Breast epithelium (tissue), 4 donors: ENCODE results near the gene DAZAP2. TPM values are rescaled to one million over a fixed set of nuclear protein-coding genes. Genes with fewer than 3 reads are reported as not detected.

Source experiments
- DNase-seq, 2 donors: peaks; one replicate each; pipeline ENCODE4 v3.0.0-alpha.2; 2019; ENCODE audit warnings: low spot score in 2 of 2
- H3K27ac ChIP-seq, 2 donors: fragments of 200-600 bp; sonication (generic) in 1 of 2; one replicate each; pipeline ENCODE4 v1.5.1; 2016 to 2019; ENCODE audit warnings: mild to moderate bottlenecking in 1 of 2
- H3K27me3 ChIP-seq, 2 donors: fragments of 200-600 bp; sonication (generic) in 1 of 2; one replicate each; pipeline versions ENCODE4 v1.5.1 to v1.6.0; 2017 to 2019; ENCODE audit warnings: control low read depth in 1 of 2, mild to moderate bottlenecking in 1 of 2
- H3K36me3 ChIP-seq: fragments of 200-600 bp; one replicate; pipeline ENCODE4 v1.5.1; 2019
- H3K4me1 ChIP-seq, 2 donors: fragments of 200-600 bp; sonication (generic); one replicate each; pipeline ENCODE4 v1.5.1; 2016 to 2019; ENCODE audit warnings: control low read depth in 1 of 2
- H3K4me3 ChIP-seq, 3 donors: fragments of 200-600 bp; sonication (generic); 1 replicate in 2 of 3; 2 replicates in 1 of 3; pipeline ENCODE4 v1.5.1; 2016 to 2019; ENCODE audit warnings: mild to moderate bottlenecking in 3 of 3, moderate library complexity in 2 of 3
- H3K9me3 ChIP-seq, 2 donors: fragments of 200-600 bp; sonication (generic) in 1 of 2; one replicate each; pipeline ENCODE4 v1.5.1; 2016 to 2019; ENCODE audit warnings: control low read depth in 1 of 2
- POLR2A ChIP-seq: fragments of 450-650 bp; IDR thresholded peaks from one replicate; pipeline ENCODE4 v1.6.1; 2016; ENCODE audit warnings: antibody characterized with exemption, mild to moderate bottlenecking, moderate library complexity
- POLR2AphosphoS5 ChIP-seq, 3 donors: sonication (generic); formaldehyde crosslinking; IDR thresholded peaks; one replicate each; pipeline ENCODE4 v1.6.1; 2017; ENCODE audit warnings: antibody characterized with exemption in 3 of 3
- intact Hi-C: fragments of 100-400 bp; cut with DNase I; formaldehyde crosslinking; loops from one replicate; pipeline ENCODE4 v1.15.1; 2023; ENCODE audit warnings: low total_unique reads
- total RNA-seq, 3 donors: library from RNA; depleted of rRNA; stranded (reverse); fragments of >200 nt; gene quantifications; one replicate each; pipeline ENCODE4 v1.1.0, GENCODE V29; 2016
- TF ChIP-seq, protein P1 (sequence below), 3 donors: fragments of 450-650 bp; IDR thresholded peaks; one replicate each; pipeline ENCODE4 v1.5.1; 2016 to 2017; ENCODE audit warnings: antibody characterized with exemption in 3 of 3, mild to moderate bottlenecking in 3 of 3, moderate library complexity in 3 of 3

The DAZAP2 gene
- total RNA-seq, 3 donors from 2014 or later = 318 to 408 (median 330) TPM

GRCh38 chr12:51264297-51264696, 25.7 kb downstream of the DAZAP2 start:
- Histone ChIP-seq H3K9me3 (no peaks in the 10 kb centered on the region), H3K27me3 (no peaks in the 10 kb centered on the region), H3K4me3 (no peak overlapping the region), H3K4me1 (no peaks in the 10 kb centered on the region), H3K36me3 (no peaks in the 10 kb centered on the region), H3K27ac (no peak overlapping the region)
- intact Hi-C loops = no loop called here
- TF ChIP-seq POLR2AphosphoS5 (IDR thresholded peaks at IDR 0.05) (no peak), POLR2A (no peak)
- TF ChIP-seq, protein P1, sequence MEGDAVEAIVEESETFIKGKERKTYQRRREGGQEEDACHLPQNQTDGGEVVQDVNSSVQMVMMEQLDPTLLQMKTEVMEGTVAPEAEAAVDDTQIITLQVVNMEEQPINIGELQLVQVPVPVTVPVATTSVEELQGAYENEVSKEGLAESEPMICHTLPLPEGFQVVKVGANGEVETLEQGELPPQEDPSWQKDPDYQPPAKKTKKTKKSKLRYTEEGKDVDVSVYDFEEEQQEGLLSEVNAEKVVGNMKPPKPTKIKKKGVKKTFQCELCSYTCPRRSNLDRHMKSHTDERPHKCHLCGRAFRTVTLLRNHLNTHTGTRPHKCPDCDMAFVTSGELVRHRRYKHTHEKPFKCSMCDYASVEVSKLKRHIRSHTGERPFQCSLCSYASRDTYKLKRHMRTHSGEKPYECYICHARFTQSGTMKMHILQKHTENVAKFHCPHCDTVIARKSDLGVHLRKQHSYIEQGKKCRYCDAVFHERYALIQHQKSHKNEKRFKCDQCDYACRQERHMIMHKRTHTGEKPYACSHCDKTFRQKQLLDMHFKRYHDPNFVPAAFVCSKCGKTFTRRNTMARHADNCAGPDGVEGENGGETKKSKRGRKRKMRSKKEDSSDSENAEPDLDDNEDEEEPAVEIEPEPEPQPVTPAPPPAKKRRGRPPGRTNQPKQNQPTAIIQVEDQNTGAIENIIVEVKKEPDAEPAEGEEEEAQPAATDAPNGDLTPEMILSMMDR (IDR thresholded peaks at IDR 0.05) = no peak
- no peak for DNase-seq

- TF ChIP-seq, protein P1 (IDR thresholded peaks at IDR 0.05) = no peak
- TF ChIP-seq POLR2AphosphoS5 (IDR thresholded peaks at IDR 0.05) = no peak
- no peak for TF ChIP-seq POLR2A
- intact Hi-C loops = no loop called here
- no peaks in the 10 kb centered on the region for H3K27me3 ChIP-seq
These were observed 26.4 kb downstream of the DAZAP2 start for GRCh38 chr12:51265024-51265423.

GRCh38 chr12:51269174-51270066, 30.8 kb downstream of the DAZAP2 start:
- no peak for TF ChIP-seq POLR2AphosphoS5 (IDR thresholded peaks at IDR 0.05)
- TF ChIP-seq, protein P1 (IDR thresholded peaks at IDR 0.05) = peak in 2 of 3 donors; percentile 38 to 61
- Histone ChIP-seq H3K9me3 (no peaks in the 10 kb centered on the region), H3K36me3 (no peaks in the 10 kb centered on the region), H3K27ac (peak overlapping the region; percentile 87 to 89), H3K4me3 (peak overlapping the region; percentile 66 to 90 (median 79)), H3K27me3 (no peaks in the 10 kb centered on the region), H3K4me1 (no peaks in the 10 kb centered on the region)
- intact Hi-C loops = loop anchor here (5.0 kb wide), 1 partner anchor 73 kb away; no protein-coding TSS in a partner anchor
- peak in 1 of 2 donors; percentile 44 for DNase-seq

More at GRCh38 chr12:51265024-51265423, 26.4 kb downstream of the DAZAP2 start:
- Histone ChIP-seq H3K9me3 (no peaks in the 10 kb centered on the region), H3K36me3 (no peaks in the 10 kb centered on the region), H3K4me3 (no peak overlapping the region), H3K4me1 (no peaks in the 10 kb centered on the region), H3K27ac (no peak overlapping the region)
- DNase-seq = no peak

DNA sequence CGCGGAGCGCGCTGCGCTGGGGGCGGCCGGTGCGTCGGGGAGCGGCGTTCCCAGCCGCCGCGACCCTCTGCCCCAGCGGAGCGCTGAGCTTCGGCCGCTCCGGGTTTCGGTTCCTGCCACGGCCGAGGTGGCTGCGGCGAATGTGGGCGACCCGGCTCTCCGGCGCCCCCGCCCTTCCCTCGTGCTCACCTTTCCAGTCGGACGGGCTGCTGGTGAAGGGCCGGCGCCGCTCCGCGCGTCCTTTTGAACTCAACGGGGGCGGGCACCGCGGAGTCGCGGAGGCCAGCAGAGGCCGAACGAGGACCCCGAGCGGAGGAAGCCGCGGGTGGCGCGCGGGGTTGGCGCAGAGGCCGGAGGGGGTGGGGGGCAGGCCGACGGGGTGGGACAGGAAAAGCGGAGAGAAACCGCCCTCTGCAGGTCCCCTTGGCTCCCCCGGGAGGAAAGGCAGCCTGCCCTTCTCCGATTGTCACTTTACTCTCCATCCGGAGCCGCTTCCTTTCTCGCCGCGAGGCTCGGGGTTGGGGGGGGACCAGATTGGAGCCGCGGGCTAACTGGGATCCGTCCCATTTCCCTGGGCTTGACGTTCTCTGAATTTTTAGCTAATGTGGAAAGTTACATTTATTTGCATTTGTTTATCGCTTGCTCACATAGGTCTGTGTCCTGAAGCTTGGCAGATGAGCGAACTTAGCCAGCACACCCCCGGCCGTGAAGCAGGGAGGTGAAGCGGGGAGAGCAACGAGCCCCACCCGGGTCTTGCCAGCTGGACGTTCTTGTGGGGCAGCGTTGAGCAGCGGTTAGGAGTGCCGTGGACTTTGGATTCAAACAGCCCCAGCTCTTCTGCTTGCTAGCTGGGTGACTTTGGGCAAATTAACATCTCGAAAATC, 31.7 kb downstream of the DAZAP2 start, which contains the start of gene SMAGP:
SMAGP (minus strand) TSS at position 349 of the 884 bp plus-strand sequence. CDS start 1,137 bp downstream, outside the sequence.
- H3K9me3 ChIP-seq = no peaks in the 10 kb centered on the region
- H3K4me1 ChIP-seq = no peaks in the 10 kb centered on the region

More for the DNA sequence above, 31.7 kb downstream of the DAZAP2 start, which contains the start of gene SMAGP:
- peak in 1 of 3 donors; percentile 65 for TF ChIP-seq POLR2AphosphoS5 (IDR thresholded peaks at IDR 0.05)
- TF ChIP-seq, protein P1 (IDR thresholded peaks at IDR 0.05) = no peak
- H3K4me3 ChIP-seq = peak within 1 kb of the TSS; percentile 66 to 90 (median 79)
- no peaks in the 10 kb centered on the region for H3K36me3 ChIP-seq
- peak within 1 kb of the TSS; percentile 87 to 89 for H3K27ac ChIP-seq
- H3K27me3 ChIP-seq = no peaks in the 10 kb centered on the region
- peak; percentile 69 to 85 for DNase-seq
- intact Hi-C loops = loop anchor here (5.0 kb wide), 1 partner anchor 72 kb away; no protein-coding TSS in a partner anchor
